Loucy (cell line): ENCODE data around the gene TBC1D1.

Source experiments
- CTCF ChIP-seq: fragments of 200-600 bp; sonication (generic); conservative IDR thresholded peaks from 2 replicates; pipeline ENCODE4 v1.5.1; 2014; ENCODE audit warnings: mild to moderate bottlenecking, antibody characterized with exemption, low read length
- EZH2phosphoT487 ChIP-seq: fragments of 200-600 bp; IDR thresholded peaks from 2 replicates; pipeline ENCODE4 v1.6.1; 2018; ENCODE audit warnings: antibody characterized with exemption, mild to moderate bottlenecking, moderate library complexity, borderline replicate concordance

GRCh38 chr4:38016698-38017097 lies 125.8 kb downstream of the TBC1D1 start:
- TF ChIP-seq CTCF: no peak
- TF ChIP-seq EZH2phosphoT487: no peak
